Chondrocyte (in vitro differentiated cells): ENCODE measurements around the gene ZFHX3. TPM values are rescaled to one million over a fixed set of nuclear protein-coding genes. Genes with fewer than 3 reads are reported as not detected.
A peak's percentile ranks its signal among the peaks of the same experiment; 100 is the strongest.

Experiments used
- DNase-seq: peaks from one replicate; pipeline ENCODE4 v3.0.0; 2021; ENCODE audit warnings: mixed read lengths, low spot score
- H3K27ac Mint-ChIP-seq: one replicate; pipeline ENCODE4 v1.8.0; 2021; ENCODE audit warnings: mild to moderate bottlenecking, moderate library complexity, mixed read lengths; ENCODE audit not compliant: unreplicated experiment
- H3K27me3 Mint-ChIP-seq: 2 replicates; pipeline ENCODE4 v1.8.0; 2021; ENCODE audit warnings: low read depth, mixed read lengths
- H3K36me3 Mint-ChIP-seq: 2 replicates; pipeline ENCODE4 v1.8.0; 2021; ENCODE audit warnings: low read depth, mixed read lengths
- H3K4me1 Mint-ChIP-seq: 2 replicates; pipeline ENCODE4 v1.8.0; 2021; ENCODE audit warnings: low read depth, mild to moderate bottlenecking, mixed read lengths
- H3K4me3 Mint-ChIP-seq: one replicate; pipeline ENCODE4 v1.8.0; 2021; ENCODE audit warnings: mild to moderate bottlenecking, moderate library complexity, mixed read lengths; ENCODE audit not compliant: unreplicated experiment
- H3K9me3 Mint-ChIP-seq: 2 replicates; pipeline ENCODE4 v1.8.0; 2021; ENCODE audit warnings: low read depth, mixed read lengths
- CTCF ChIP-seq: fragments of 200-600 bp; sonication (generic); IDR thresholded peaks from 2 replicates; pipeline ENCODE4 v1.5.0; 2021; ENCODE audit warnings: antibody characterized with exemption, mild to moderate bottlenecking, moderate library complexity
- total RNA-seq: library from RNA; stranded (reverse); gene quantifications from 3 replicates; pipeline ENCODE4 v1.2.1, GENCODE V29; 2021

ZFHX3 gene
- total RNA-seq, 1 donor from 2014 or later: 86.8 TPM

DNA sequence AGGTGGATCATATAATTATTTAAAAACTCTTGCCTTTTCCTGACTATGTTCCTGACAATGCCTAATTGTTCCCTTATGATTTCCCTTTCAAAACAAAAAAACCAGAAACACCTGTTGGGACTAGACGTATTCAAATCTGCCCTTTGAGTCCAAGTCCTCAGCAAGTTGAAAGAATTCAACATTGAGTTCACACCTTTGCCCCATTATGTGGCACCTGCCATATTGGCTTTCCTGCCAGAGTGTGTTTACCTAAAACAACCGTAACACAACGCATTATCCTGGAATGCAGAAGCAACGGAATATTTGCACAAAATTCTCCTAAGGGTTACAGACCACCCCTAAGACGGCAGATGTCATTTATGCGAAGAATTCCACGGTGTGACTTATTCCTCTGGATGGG, 105.9 kb downstream of the ZFHX3 start:
- H3K36me3 Mint-ChIP-seq: peaks cover 9% of the 10 kb centered on the region
- peaks cover 82% of the 10 kb centered on the region for H3K4me1 Mint-ChIP-seq
- H3K27ac Mint-ChIP-seq: peak overlapping the region; percentile 41
- no peak overlapping the region for H3K4me3 Mint-ChIP-seq
- H3K27me3 Mint-ChIP-seq: no peaks in the 10 kb centered on the region
- H3K9me3 Mint-ChIP-seq: no peaks in the 10 kb centered on the region
- TF ChIP-seq CTCF: no peak
- no peak for DNase-seq

DNA sequence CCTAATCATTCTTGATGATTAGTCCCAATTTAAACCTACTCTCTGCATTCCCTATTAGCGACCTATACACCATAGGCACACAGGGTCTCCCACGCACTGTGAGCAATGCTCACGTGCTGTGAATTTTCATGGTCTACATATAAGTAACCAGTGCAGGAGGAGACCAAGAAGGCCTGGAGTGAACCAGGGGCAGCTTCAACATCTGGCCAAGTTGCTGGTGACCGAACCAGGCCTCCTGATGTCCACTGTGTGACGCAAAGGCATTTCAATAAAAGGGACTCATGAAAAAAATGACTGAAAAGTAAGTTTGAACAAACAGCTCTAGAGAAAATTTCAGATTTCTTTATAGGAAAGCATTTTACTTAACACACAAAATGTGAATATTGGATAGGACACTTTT, 107.0 kb downstream of the ZFHX3 start:
- Mint-ChIP-seq H3K36me3 (peaks cover 13% of the 10 kb centered on the region), H3K27ac (peak overlapping the region; percentile 54), H3K27me3 (no peaks in the 10 kb centered on the region), H3K4me3 (no peak overlapping the region), H3K9me3 (no peaks in the 10 kb centered on the region), H3K4me1 (peaks cover 82% of the 10 kb centered on the region)
- TF ChIP-seq CTCF: no peak
- DNase-seq: no peak

DNA sequence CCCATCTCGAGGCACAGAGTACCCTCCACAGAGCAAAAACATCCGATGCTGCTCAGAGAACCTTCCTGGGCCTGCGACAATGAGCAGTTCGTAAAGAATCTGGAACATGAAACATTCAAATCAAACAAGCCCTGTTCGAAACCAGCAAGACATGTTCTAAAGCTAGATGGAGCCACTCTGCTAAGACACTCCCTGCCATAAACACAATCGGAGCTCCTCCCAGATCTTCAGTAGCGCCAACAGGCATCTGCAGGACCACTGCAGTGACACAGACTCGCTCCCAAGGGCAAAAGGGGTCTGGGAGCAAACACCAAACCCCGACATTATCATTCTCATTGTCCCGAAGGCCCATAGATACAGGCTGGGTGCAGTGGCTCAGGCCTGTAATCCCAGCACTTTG, 108.7 kb downstream of the ZFHX3 start:
- H3K27me3 Mint-ChIP-seq: no peaks in the 10 kb centered on the region
- H3K36me3 Mint-ChIP-seq: peaks cover 14% of the 10 kb centered on the region
- peaks cover 82% of the 10 kb centered on the region for H3K4me1 Mint-ChIP-seq
- peak overlapping the region; percentile 39 for H3K4me3 Mint-ChIP-seq
- H3K27ac Mint-ChIP-seq: peak overlapping the region; percentile 96
- no peak for DNase-seq
- H3K9me3 Mint-ChIP-seq: no peaks in the 10 kb centered on the region
- peak; percentile 64 for TF ChIP-seq CTCF

DNA sequence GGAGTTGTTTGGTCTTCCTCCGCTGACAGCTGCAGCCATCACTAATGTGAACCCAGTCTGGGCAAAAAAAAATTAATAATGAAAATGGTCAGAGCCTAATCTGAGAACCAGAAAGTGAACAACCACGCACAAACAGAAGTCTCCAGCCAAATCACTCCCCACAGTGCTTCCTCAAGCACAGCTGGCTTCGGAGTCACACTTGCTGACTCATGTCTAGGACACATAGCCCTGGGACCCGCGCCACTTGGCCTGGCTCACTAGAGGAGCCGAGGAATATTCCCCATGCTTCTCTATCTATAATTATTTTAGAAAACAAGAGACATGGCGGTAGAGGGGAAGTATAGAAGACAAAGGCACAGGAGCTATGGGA, 109.1 kb downstream of the ZFHX3 start:
- Mint-ChIP-seq H3K9me3 (no peaks in the 10 kb centered on the region), H3K36me3 (peaks cover 11% of the 10 kb centered on the region), H3K27ac (peak overlapping the region; percentile 96), H3K27me3 (no peaks in the 10 kb centered on the region), H3K4me3 (peak overlapping the region; percentile 39), H3K4me1 (peaks cover 81% of the 10 kb centered on the region)
- DNase-seq: no peak
- TF ChIP-seq CTCF: no peak

- Mint-ChIP-seq H3K4me1 (peaks cover 82% of the 10 kb centered on the region), H3K4me3 (peak overlapping the region; percentile 39), H3K27me3 (no peaks in the 10 kb centered on the region), H3K27ac (peak overlapping the region; percentile 96), H3K9me3 (no peaks in the 10 kb centered on the region), H3K36me3 (peaks cover 12% of the 10 kb centered on the region)
- no peak for TF ChIP-seq CTCF
- DNase-seq: no peak
These were observed 109.8 kb downstream of the ZFHX3 start for GRCh38 chr16:72937916-72938794.
